Right lobe of liver (tissue), 6 donors: Measurements from ENCODE around the gene RBFOX1. TPM values are rescaled to one million over a fixed set of nuclear protein-coding genes. Genes with fewer than 3 reads are reported as not detected.

Source experiments
- ATAC-seq, 4 donors: fragments of 200-7000 bp; cut with Tn5 transposase; one replicate each; pipeline ENCODE4 v1.9.1; 2020; ENCODE audit warnings: mild to moderate bottlenecking in 4 of 4, moderate library complexity in 4 of 4
- DNase-seq, 3 donors: peaks; one replicate each; pipeline ENCODE4 v3.0.0-alpha.2; 2020
- H3K27ac ChIP-seq, 3 donors: fragments of 200-600 bp; one replicate each; pipeline ENCODE4 v1.8.0; 2022
- H3K27me3 ChIP-seq, 2 donors: fragments of 200-600 bp; one replicate each; pipeline ENCODE4 v1.8.0; 2022
- H3K36me3 ChIP-seq, 4 donors: fragments of 200-600 bp; sonication (generic) in 1 of 4; one replicate each; pipeline versions ENCODE4 v1.5.1 to v1.8.0; 2017 to 2022; ENCODE audit warnings: control low read depth in 1 of 4
- H3K4me1 ChIP-seq, 4 donors: fragments of 200-600 bp; sonication (generic) in 1 of 4; one replicate each; pipeline versions ENCODE4 v1.5.1 to v1.8.0; 2017 to 2022; ENCODE audit warnings: control low read depth in 1 of 4
- H3K4me3 ChIP-seq, 3 donors: fragments of 200-600 bp; one replicate each; pipeline ENCODE4 v1.8.0; 2022
- H3K9me3 ChIP-seq, 4 donors: fragments of 200-600 bp; sonication (generic) in 1 of 4; one replicate each; pipeline versions ENCODE4 v1.5.1 to v1.8.0; 2017 to 2022; ENCODE audit warnings: control low read depth in 1 of 4
- CTCF ChIP-seq, 4 donors: fragments of 200-600 bp in 3 of 4; fragments of 450-650 bp in 1 of 4; IDR thresholded peaks; one replicate each; pipeline versions ENCODE4 v1.5.1 to v1.8.0; 2016 to 2022; ENCODE audit warnings: antibody characterized with exemption in 4 of 4, mild to moderate bottlenecking in 2 of 4
- POLR2A ChIP-seq: fragments of 450-650 bp; IDR thresholded peaks from one replicate; pipeline ENCODE4 v1.6.1; 2017; ENCODE audit warnings: antibody characterized with exemption, mild to moderate bottlenecking
- WGBS: methylation state at CpG from one replicate; pipeline ENCODE4 v1.1.6; 2018; ENCODE audit warnings: low coverage, low lambda C conversion rate; ENCODE audit not compliant: insufficient coverage; ENCODE audit errors: missing lambda C conversion rate; 5-methylcytosine and 5-hydroxymethylcytosine counted together
- intact Hi-C, 2 donors: fragments of 100-400 bp; cut with DNase I; formaldehyde crosslinking; loops; one replicate each; pipeline versions ENCODE4 v1.11.2 to v1.14.1; 2022
- total RNA-seq, 6 experiments: library from RNA; depleted of rRNA in 2 of 6; stranded (reverse); fragments of >200 nt in 2 of 6; fragmentation: NEBNext Ultra II Directional in 3 of 6; extraction: Animal tissue kit (Norgen Biotek cat#: 25700) in 3 of 6; gene quantifications; one replicate each; pipeline versions ENCODE4 v1.1.0 to v1.2.4, GENCODE V29; 2016 to 2023
- donor health status: DM: no; HTN: yes; CAD: no.
- donor health status: DM: no; HTN: no; CAD: no.
- donor health status: DM: no; HTN: no; CAD: no.
- donor health status: DM: no; HTN: yes; CAD: no.
- donor health status: DM: no; HTN: yes; CAD: no.

The RBFOX1 gene
- total RNA-seq, 6 experiments from 2014 or later: 0.19 TPM; not detected in 5

- no peak for TF ChIP-seq POLR2A
- no peaks in the 10 kb centered on the region for H3K27me3 ChIP-seq
- H3K36me3 ChIP-seq: no peaks in the 10 kb centered on the region
- intact Hi-C loops: no loop called here
- WGBS: 51% methylated on average over 6 of the region's 6 CpGs
- no peak overlapping the region for H3K27ac ChIP-seq
- no peaks in the 10 kb centered on the region for H3K9me3 ChIP-seq
- no peak overlapping the region for H3K4me3 ChIP-seq
- no peaks in the 10 kb centered on the region for H3K4me1 ChIP-seq
- ATAC-seq: no peak
- no peak for DNase-seq
These were observed 49.0 kb downstream of the RBFOX1 start for GRCh38 chr16:7381671-7382070.

GRCh38 chr16:7382521-7382920, 49.9 kb downstream of the RBFOX1 start:
- DNase-seq: no peak
- no peak overlapping the region for H3K27ac ChIP-seq
- no peak overlapping the region for H3K4me3 ChIP-seq
- no peak for ATAC-seq
- H3K36me3 ChIP-seq: no peaks in the 10 kb centered on the region
- whole genome bisulfite sequencing: 56% methylated on average over 6 of the region's 6 CpGs
- intact Hi-C loops: no loop called here
- no peaks in the 10 kb centered on the region for H3K9me3 ChIP-seq
- no peaks in the 10 kb centered on the region for H3K4me1 ChIP-seq
- no peak for TF ChIP-seq POLR2A
- TF ChIP-seq CTCF (IDR thresholded peaks at IDR 0.05): no peak
- no peaks in the 10 kb centered on the region for H3K27me3 ChIP-seq

GRCh38 chr16:7390974-7391373, 58.3 kb downstream of the RBFOX1 start:
- DNase-seq (no peak), ATAC-seq (no peak)
- H3K27ac ChIP-seq: no peak overlapping the region
- no peaks in the 10 kb centered on the region for H3K36me3 ChIP-seq
- no peaks in the 10 kb centered on the region for H3K27me3 ChIP-seq
- no peaks in the 10 kb centered on the region for H3K9me3 ChIP-seq
- 36% methylated on average over 5 of the region's 5 CpGs for WGBS
- no peak overlapping the region for H3K4me3 ChIP-seq
- no peaks in the 10 kb centered on the region for H3K4me1 ChIP-seq
- TF ChIP-seq CTCF (IDR thresholded peaks at IDR 0.05): no peak
- intact Hi-C loops: no loop called here

- Histone ChIP-seq H3K4me1 (no peaks in the 10 kb centered on the region), H3K27me3 (no peaks in the 10 kb centered on the region), H3K9me3 (no peaks in the 10 kb centered on the region), H3K27ac (no peak overlapping the region), H3K4me3 (no peak overlapping the region), H3K36me3 (no peaks in the 10 kb centered on the region)
- TF ChIP-seq POLR2A: no peak
- no peak for TF ChIP-seq CTCF (IDR thresholded peaks at IDR 0.05)
- ATAC-seq: no peak
- intact Hi-C loops: no loop called here
- no peak for DNase-seq
- WGBS: 46% methylated on average over 5 of the region's 5 CpGs
These were observed 59.0 kb downstream of the RBFOX1 start for GRCh38 chr16:7391694-7392093.

GRCh38 chr16:7392206-7392605, 59.6 kb downstream of the RBFOX1 start:
- Histone ChIP-seq H3K4me1 (no peaks in the 10 kb centered on the region), H3K27me3 (no peaks in the 10 kb centered on the region), H3K27ac (no peak overlapping the region), H3K9me3 (no peaks in the 10 kb centered on the region), H3K36me3 (no peaks in the 10 kb centered on the region), H3K4me3 (no peak overlapping the region)
- TF ChIP-seq POLR2A (no peak), CTCF (IDR thresholded peaks at IDR 0.05) (no peak)
- no peak for DNase-seq
- WGBS: 20% methylated on average over 1 of the region's 1 CpG
- intact Hi-C loops: no loop called here
- ATAC-seq: no peak
